Mucosa of rectum (tissue), 2 donors: ENCODE data around the gene KIF26B.

Experiments used
- H3K27ac ChIP-seq, 2 donors: one replicate each; pipeline ENCODE4 v1.7.0; 2013; ENCODE audit warnings: inconsistent platforms in 2 of 2, low read depth in 2 of 2, low read length in 2 of 2
- H3K27me3 ChIP-seq, 2 donors: one replicate each; pipeline ENCODE4 v1.7.0; 2013; ENCODE audit warnings: low read length in 2 of 2; ENCODE audit not compliant: control insufficient read depth in 2 of 2, insufficient read depth in 2 of 2
- H3K36me3 ChIP-seq, 2 donors: one replicate each; pipeline ENCODE4 v1.7.0; 2013; ENCODE audit warnings: low read length in 2 of 2; ENCODE audit not compliant: control insufficient read depth in 2 of 2, insufficient read depth in 2 of 2
- H3K4me1 ChIP-seq, 2 donors: one replicate each; pipeline ENCODE4 v1.7.0; 2013; ENCODE audit warnings: low read length in 2 of 2, mild to moderate bottlenecking in 1 of 2; ENCODE audit not compliant: control insufficient read depth in 2 of 2, insufficient read depth in 2 of 2
- H3K4me3 ChIP-seq, 2 donors: one replicate each; pipeline ENCODE4 v1.7.0; 2013; ENCODE audit warnings: low read length in 2 of 2
- H3K9ac ChIP-seq, 2 donors: one replicate each; pipeline ENCODE4 v1.7.0; 2013; ENCODE audit warnings: low read length in 2 of 2, low read depth in 1 of 2, mild to moderate bottlenecking in 1 of 2
- H3K9me3 ChIP-seq, 2 donors: one replicate each; pipeline ENCODE4 v1.7.0; 2013; ENCODE audit warnings: low read length in 2 of 2; ENCODE audit not compliant: control insufficient read depth in 2 of 2
- donor health status: healthy.
- donor health status: Normal muscosa, but diverticular disease.

KIF26B gene

GRCh38 chr1:245373131-245373530, 218.3 kb downstream of the KIF26B start:
- Histone ChIP-seq H3K9me3 (no peaks in the 10 kb centered on the region), H3K4me3 (no peak overlapping the region), H3K27me3 (no peaks in the 10 kb centered on the region), H3K36me3 (no peaks in the 10 kb centered on the region), H3K4me1 (no peaks in the 10 kb centered on the region), H3K9ac (no peak overlapping the region), H3K27ac (no peak overlapping the region)

- Histone ChIP-seq H3K27ac (no peak overlapping the region), H3K9me3 (no peaks in the 10 kb centered on the region), H3K4me1 (no peaks in the 10 kb centered on the region), H3K9ac (no peak overlapping the region), H3K4me3 (no peak overlapping the region), H3K27me3 (no peaks in the 10 kb centered on the region), H3K36me3 (no peaks in the 10 kb centered on the region)
These were observed 221.1 kb downstream of the KIF26B start for GRCh38 chr1:245375789-245376460.

GRCh38 chr1:245377854-245378253, 223.1 kb downstream of the KIF26B start:
- H3K27ac ChIP-seq: no peak overlapping the region
- H3K36me3 ChIP-seq: no peaks in the 10 kb centered on the region
- H3K27me3 ChIP-seq: no peaks in the 10 kb centered on the region
- H3K4me3 ChIP-seq: no peak overlapping the region
- no peaks in the 10 kb centered on the region for H3K9me3 ChIP-seq
- no peaks in the 10 kb centered on the region for H3K4me1 ChIP-seq
- no peak overlapping the region for H3K9ac ChIP-seq

- no peaks in the 10 kb centered on the region for H3K9me3 ChIP-seq
- H3K9ac ChIP-seq: no peak overlapping the region
- H3K4me1 ChIP-seq: no peaks in the 10 kb centered on the region
- H3K27me3 ChIP-seq: peaks cover 0 to 4% of the 10 kb centered on the region in 2 donors
- no peak overlapping the region for H3K4me3 ChIP-seq
- H3K27ac ChIP-seq: no peak overlapping the region
- H3K36me3 ChIP-seq: no peaks in the 10 kb centered on the region
These were observed 223.5 kb downstream of the KIF26B start for GRCh38 chr1:245378311-245378722.

GRCh38 chr1:245378745-245379144, 224.0 kb downstream of the KIF26B start:
- Histone ChIP-seq H3K9me3 (no peaks in the 10 kb centered on the region), H3K9ac (no peak overlapping the region), H3K4me3 (no peak overlapping the region), H3K36me3 (no peaks in the 10 kb centered on the region), H3K27me3 (peaks cover under 1 to 8% of the 10 kb centered on the region in 2 donors), H3K4me1 (no peaks in the 10 kb centered on the region), H3K27ac (no peak overlapping the region)

DNA sequence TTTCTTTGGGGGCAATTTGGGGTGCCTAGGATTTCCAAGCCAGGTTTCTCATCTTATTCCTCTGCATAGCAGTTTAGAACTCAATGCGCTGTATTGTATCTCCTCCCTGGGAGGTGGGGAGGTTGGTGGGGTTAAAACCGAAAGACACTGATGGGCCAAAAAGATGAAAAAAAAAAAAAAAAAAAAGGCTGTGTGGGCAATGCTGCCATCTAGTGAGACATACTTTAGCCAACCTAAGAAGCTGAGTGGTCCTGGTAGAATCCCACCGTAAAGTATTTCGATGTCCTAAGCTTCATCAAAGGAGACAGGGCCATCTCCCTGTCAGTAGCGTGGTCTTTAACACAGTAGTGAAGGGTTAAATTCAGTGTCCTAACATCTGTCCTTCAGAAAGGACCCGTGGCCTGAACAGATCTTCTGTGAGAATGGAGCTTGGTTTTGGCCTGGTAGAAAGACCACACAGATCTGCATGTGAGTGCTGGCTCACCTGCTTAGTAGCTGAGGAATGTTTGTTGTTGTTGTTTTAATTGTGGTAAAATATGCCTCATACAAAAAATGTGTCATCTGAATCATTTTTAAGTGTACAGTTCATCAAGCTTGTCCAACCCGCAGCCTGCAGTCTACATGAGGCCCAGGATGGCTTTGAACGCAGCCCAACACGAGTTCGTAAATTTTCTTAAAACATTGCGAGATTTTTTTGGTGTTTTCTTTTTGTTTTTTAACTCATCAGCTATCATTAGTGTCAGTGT, 226.2 kb downstream of the KIF26B start:
- Histone ChIP-seq H3K36me3 (no peaks in the 10 kb centered on the region), H3K9me3 (no peaks in the 10 kb centered on the region), H3K9ac (no peak overlapping the region), H3K27me3 (peaks cover 6 to 18% of the 10 kb centered on the region in 2 donors), H3K4me1 (no peaks in the 10 kb centered on the region), H3K4me3 (no peak overlapping the region), H3K27ac (no peak overlapping the region)

DNA sequence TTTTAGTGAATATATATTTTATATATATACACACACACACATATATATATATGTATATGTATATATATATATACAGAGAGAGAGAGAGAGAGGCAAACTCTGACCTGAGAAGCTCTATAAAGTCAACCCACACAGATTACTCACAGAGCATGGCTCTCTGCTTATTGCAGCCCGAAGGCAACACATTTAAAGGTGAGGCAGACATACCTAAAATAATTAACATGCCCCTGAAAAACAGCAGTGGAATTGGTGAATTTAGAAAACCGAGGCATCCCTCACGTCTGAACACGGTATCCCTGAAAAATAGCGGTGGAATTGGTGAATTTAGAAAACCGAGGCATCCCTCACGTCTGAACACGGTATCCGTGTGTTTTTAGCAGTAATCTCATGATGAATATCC, 228.2 kb downstream of the KIF26B start:
- Histone ChIP-seq H3K9ac (no peak overlapping the region), H3K4me1 (no peaks in the 10 kb centered on the region)

GRCh38 chr1:245383396-245384330, 228.9 kb downstream of the KIF26B start:
- H3K4me3 ChIP-seq: no peak overlapping the region
- no peak overlapping the region for H3K9ac ChIP-seq
- no peak overlapping the region for H3K27ac ChIP-seq

More for the DNA sequence above, 228.2 kb downstream of the KIF26B start:
- Histone ChIP-seq H3K27ac (no peak overlapping the region), H3K9me3 (no peaks in the 10 kb centered on the region), H3K36me3 (no peaks in the 10 kb centered on the region), H3K4me3 (no peak overlapping the region), H3K27me3 (peaks cover 6 to 21% of the 10 kb centered on the region in 2 donors)

DNA sequence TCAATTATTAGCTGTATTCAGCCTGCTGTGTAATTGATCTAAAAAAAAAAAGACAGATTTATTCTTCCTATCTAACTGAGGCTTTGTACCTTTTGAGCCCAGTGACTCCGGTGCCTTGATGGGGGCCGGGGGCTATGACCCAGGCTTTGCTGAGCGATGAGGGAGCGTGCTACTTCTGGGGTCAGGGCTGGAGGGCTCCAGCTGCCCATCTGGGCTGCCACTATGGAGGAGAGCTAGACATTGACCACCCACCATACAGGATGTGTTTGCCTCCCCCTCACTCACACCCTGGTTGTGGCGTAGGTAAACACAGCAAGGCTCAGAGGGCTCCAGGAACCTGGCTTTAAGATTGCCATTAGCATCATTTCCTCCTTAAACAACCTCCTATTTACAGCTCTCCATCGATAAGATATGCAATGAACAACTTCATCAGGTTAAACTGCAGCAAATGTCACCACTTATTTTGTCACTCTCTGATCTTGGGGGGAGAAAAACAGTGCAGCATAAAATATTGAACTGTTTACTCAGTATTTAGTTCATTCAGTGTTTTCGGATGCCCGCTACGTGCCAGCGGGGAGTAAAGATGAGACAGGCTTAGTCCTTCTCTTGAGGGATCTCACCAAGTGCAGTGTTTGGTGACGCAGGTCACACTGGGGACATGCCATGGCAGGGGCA, 231.6 kb downstream of the KIF26B start:
- Histone ChIP-seq H3K4me3 (no peak overlapping the region), H3K9me3 (no peaks in the 10 kb centered on the region), H3K36me3 (no peaks in the 10 kb centered on the region), H3K9ac (no peak overlapping the region), H3K27ac (no peak overlapping the region), H3K27me3 (peaks cover 6 to 27% of the 10 kb centered on the region in 2 donors), H3K4me1 (no peaks in the 10 kb centered on the region)

More at GRCh38 chr1:245383396-245384330, 228.9 kb downstream of the KIF26B start:
- Histone ChIP-seq H3K27me3 (peaks cover 6 to 24% of the 10 kb centered on the region in 2 donors), H3K36me3 (no peaks in the 10 kb centered on the region), H3K4me1 (no peaks in the 10 kb centered on the region), H3K9me3 (no peaks in the 10 kb centered on the region)
